Measurements from ENCODE around the gene SMARCA2. TPM values are rescaled to one million over a fixed set of nuclear protein-coding genes. Genes with fewer than 3 reads are reported as not detected.
A peak's percentile ranks its signal among the peaks of the same experiment; 100 is the strongest.

SMARCA2 gene
- total and polyA plus RNA-seq, 10 of the 15 experiments (the other 5 are each of a cell fraction or from before 2014, with no cell fraction given), result 100 to 392 (median 204) TPM

- Histone ChIP-seq H3K9ac (ENCODE audit: control insufficient read depth, insufficient read depth, low read length) (no peak overlapping the region), H3K27me3 (replicated peaks in 1 of 2; ENCODE audit: control insufficient read depth in 2 of 2, insufficient read depth in 2 of 2, low read length in 1 of 2) (no peaks in the 10 kb centered on the region), H3K27ac (ENCODE audit: control insufficient read depth, insufficient read depth) (no peak overlapping the region), H4K20me1 (ENCODE audit: control insufficient read depth, insufficient read depth) (no peaks in the 10 kb centered on the region), H3K9me3 (replicated peaks; ENCODE audit: control insufficient read depth, insufficient read depth, low read length) (no peaks in the 10 kb centered on the region), H3K4me1 (ENCODE audit: control insufficient read depth, insufficient read depth, low read length) (no peaks in the 10 kb centered on the region), H3K4me3 (no peak overlapping the region), H3K4me2 (ENCODE audit: control insufficient read depth, insufficient read depth) (no peak overlapping the region), H3K36me3 (ENCODE audit: control insufficient read depth in 2 of 2, insufficient read depth in 2 of 2, low read length in 1 of 2) (peaks cover 10 to 69% of the 10 kb centered on the region in 2 experiments), H2AFZ (ENCODE audit: control insufficient read depth, low read depth, low read length) (no peak overlapping the region), H3K79me2 (ENCODE audit: control insufficient read depth, insufficient read depth, low read length) (no peaks in the 10 kb centered on the region)
- RAD21 ChIA-PET (ENCODE audit: unreplicated experiment), result interaction anchor here (0.7 kb wide), 1 partner anchor 10 kb away, joined by 3 read pairs; no protein-coding TSS in a partner anchor
- CTCF ChIA-PET, result interaction anchor here (0.6 to 1.8 kb wide), 8 partner anchors 9 to 175 kb away, joined by 3 to 5 read pairs (median 3); no protein-coding TSS in a partner anchor
- no TSS peak for BruUV-seq (replicated peaks)
- 96% methylated on average over 3 of the region's 3 CpGs for WGBS (ENCODE audit: insufficient coverage, insufficient replicate concordance, low lambda C conversion rate, missing lambda C conversion rate)
- ATAC-seq (peak; percentile 55), FAIRE-seq (no peak), DNase-seq (ENCODE audit: low read depth, low spot score) (no peak)
- intact Hi-C loops (cut with micrococcal nuclease; ENCODE audit: unreplicated experiment), result no loop called here
- SMC1A ChIA-PET (ENCODE audit: uncharacterized antibody, unreplicated experiment), result interaction anchor here (0.6 to 1.6 kb wide), 3 partner anchors 10 to 173 kb away, joined by 3 to 5 read pairs (median 3); no protein-coding TSS in a partner anchor
- TF ChIP-seq MYB (IDR thresholded peaks at IDR 0.05; ENCODE audit: borderline replicate concordance, low read depth, low read length) (no peak), BACH1 (IDR thresholded peaks at IDR 0.05; ENCODE audit: borderline replicate concordance) (no peak), NBN (IDR thresholded peaks at IDR 0.05) (no peak), GABPA (IDR thresholded peaks at IDR 0.05; ENCODE audit: low read depth) (no peak), CHD1 (IDR thresholded peaks at IDR 0.05; ENCODE audit: low read depth, low read length) (no peak), POLR2A (IDR thresholded peaks at IDR 0.05; ENCODE audit: low read depth, low read length) (no peak)
- TF ChIP-seq, protein P1, sequence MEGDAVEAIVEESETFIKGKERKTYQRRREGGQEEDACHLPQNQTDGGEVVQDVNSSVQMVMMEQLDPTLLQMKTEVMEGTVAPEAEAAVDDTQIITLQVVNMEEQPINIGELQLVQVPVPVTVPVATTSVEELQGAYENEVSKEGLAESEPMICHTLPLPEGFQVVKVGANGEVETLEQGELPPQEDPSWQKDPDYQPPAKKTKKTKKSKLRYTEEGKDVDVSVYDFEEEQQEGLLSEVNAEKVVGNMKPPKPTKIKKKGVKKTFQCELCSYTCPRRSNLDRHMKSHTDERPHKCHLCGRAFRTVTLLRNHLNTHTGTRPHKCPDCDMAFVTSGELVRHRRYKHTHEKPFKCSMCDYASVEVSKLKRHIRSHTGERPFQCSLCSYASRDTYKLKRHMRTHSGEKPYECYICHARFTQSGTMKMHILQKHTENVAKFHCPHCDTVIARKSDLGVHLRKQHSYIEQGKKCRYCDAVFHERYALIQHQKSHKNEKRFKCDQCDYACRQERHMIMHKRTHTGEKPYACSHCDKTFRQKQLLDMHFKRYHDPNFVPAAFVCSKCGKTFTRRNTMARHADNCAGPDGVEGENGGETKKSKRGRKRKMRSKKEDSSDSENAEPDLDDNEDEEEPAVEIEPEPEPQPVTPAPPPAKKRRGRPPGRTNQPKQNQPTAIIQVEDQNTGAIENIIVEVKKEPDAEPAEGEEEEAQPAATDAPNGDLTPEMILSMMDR (IDR thresholded peaks at IDR 0.05 in 2 of 3, conservative IDR thresholded peaks at IDR 0.05 in 1 of 3; ENCODE audit: control insufficient read depth in 2 of 3, extremely low read depth in 1 of 3, insufficient read depth in 1 of 3, low read depth in 3 of 3, low read length in 3 of 3), result peak; percentile 29 to 55 (median 34); a peak in 4 of 6 replicates
- POLR2A ChIA-PET, result no interaction called here
- in situ Hi-C loops (cut with MboI), result no loop called here
These were observed 100.9 kb downstream of the SMARCA2 start for GRCh38 chr9:2116073-2116472.

Data from GM12878 (cell line).